HL-60 (cell line): ENCODE data around the gene EFCAB13.
A peak's percentile ranks its signal among the peaks of the same experiment; 100 is the strongest.

Source experiments
- DNase-seq, 2 experiments: peaks; one replicate each; pipeline ENCODE4 v3.0.0-alpha.2; 2010 to 2020; ENCODE audit warnings: low read depth in 1 of 2, low spot score in 1 of 2
- H3K27ac ChIP-seq: fragments of 250-450 bp; sonication (Bioruptor Pico); replicated peaks from 2 replicates; pipeline ENCODE4 v1.5.1; 2020; ENCODE audit warnings: mild to moderate bottlenecking, moderate library complexity
- H3K27me3 ChIP-seq: fragments of 250-450 bp; sonication (Bioruptor Pico); 2 replicates; pipeline ENCODE4 v1.5.1; 2021; ENCODE audit warnings: mild to moderate bottlenecking, moderate library complexity; ENCODE audit not compliant: insufficient read depth, poor library complexity, severe bottlenecking
- H3K4me3 ChIP-seq: replicated peaks from 2 replicates; pipeline ENCODE4 v1.5.1; 2011; ENCODE audit warnings: mild to moderate bottlenecking, control low read depth, low read length; ENCODE audit not compliant: insufficient read depth
- GABPA ChIP-seq: IDR thresholded peaks from 2 replicates; pipeline ENCODE4 v1.6.1; 2012; ENCODE audit warnings: low read depth
- POLR2AphosphoS5 ChIP-seq: IDR thresholded peaks from 2 replicates; pipeline ENCODE4 v1.6.1; 2012; ENCODE audit warnings: low read depth
- SPI1 ChIP-seq: IDR thresholded peaks from 2 replicates; pipeline ENCODE4 v1.6.1; 2012; ENCODE audit warnings: low read depth, mild to moderate bottlenecking, borderline replicate concordance
- TF ChIP-seq, protein P1 (sequence below): IDR thresholded peaks from 2 replicates; pipeline ENCODE4 v1.6.1; 2012; ENCODE audit warnings: low read depth; ENCODE audit not compliant: insufficient replicate concordance
- TF ChIP-seq, protein P2 (sequence below): IDR thresholded peaks from one replicate; pipeline ENCODE4 v1.5.1; 2011; ENCODE audit warnings: low read length, control low read depth, inconsistent platforms; ENCODE audit not compliant: insufficient read depth

Gene EFCAB13

DNA sequence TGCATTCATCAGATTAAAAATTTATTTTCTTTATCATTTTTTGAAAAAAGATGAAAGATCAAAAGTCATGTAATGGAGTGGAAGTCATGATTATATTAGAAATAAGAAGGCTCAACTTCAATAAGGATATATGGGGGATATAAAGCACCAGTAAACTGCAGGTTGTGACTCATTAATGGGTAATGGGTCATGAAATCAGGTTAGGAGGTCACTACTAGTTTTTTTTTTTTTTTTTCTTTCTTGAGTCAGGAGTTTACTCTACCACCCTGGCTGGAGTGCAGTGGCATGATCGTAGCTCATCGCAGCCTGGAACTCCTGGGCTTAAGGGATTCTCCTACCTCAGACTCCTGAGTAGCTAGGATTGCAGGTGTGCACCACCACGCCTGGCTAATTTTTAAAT, 14.3 kb downstream of the EFCAB13 start:
- Histone ChIP-seq H3K27ac (no peak overlapping the region), H3K27me3 (peaks cover 2% of the 10 kb centered on the region), H3K4me3 (no peak overlapping the region)
- TF ChIP-seq, protein P1, sequence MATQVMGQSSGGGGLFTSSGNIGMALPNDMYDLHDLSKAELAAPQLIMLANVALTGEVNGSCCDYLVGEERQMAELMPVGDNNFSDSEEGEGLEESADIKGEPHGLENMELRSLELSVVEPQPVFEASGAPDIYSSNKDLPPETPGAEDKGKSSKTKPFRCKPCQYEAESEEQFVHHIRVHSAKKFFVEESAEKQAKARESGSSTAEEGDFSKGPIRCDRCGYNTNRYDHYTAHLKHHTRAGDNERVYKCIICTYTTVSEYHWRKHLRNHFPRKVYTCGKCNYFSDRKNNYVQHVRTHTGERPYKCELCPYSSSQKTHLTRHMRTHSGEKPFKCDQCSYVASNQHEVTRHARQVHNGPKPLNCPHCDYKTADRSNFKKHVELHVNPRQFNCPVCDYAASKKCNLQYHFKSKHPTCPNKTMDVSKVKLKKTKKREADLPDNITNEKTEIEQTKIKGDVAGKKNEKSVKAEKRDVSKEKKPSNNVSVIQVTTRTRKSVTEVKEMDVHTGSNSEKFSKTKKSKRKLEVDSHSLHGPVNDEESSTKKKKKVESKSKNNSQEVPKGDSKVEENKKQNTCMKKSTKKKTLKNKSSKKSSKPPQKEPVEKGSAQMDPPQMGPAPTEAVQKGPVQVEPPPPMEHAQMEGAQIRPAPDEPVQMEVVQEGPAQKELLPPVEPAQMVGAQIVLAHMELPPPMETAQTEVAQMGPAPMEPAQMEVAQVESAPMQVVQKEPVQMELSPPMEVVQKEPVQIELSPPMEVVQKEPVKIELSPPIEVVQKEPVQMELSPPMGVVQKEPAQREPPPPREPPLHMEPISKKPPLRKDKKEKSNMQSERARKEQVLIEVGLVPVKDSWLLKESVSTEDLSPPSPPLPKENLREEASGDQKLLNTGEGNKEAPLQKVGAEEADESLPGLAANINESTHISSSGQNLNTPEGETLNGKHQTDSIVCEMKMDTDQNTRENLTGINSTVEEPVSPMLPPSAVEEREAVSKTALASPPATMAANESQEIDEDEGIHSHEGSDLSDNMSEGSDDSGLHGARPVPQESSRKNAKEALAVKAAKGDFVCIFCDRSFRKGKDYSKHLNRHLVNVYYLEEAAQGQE, result no peak
- TF ChIP-seq, protein P2, sequence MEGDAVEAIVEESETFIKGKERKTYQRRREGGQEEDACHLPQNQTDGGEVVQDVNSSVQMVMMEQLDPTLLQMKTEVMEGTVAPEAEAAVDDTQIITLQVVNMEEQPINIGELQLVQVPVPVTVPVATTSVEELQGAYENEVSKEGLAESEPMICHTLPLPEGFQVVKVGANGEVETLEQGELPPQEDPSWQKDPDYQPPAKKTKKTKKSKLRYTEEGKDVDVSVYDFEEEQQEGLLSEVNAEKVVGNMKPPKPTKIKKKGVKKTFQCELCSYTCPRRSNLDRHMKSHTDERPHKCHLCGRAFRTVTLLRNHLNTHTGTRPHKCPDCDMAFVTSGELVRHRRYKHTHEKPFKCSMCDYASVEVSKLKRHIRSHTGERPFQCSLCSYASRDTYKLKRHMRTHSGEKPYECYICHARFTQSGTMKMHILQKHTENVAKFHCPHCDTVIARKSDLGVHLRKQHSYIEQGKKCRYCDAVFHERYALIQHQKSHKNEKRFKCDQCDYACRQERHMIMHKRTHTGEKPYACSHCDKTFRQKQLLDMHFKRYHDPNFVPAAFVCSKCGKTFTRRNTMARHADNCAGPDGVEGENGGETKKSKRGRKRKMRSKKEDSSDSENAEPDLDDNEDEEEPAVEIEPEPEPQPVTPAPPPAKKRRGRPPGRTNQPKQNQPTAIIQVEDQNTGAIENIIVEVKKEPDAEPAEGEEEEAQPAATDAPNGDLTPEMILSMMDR, result no peak
- no peak for DNase-seq

DNA sequence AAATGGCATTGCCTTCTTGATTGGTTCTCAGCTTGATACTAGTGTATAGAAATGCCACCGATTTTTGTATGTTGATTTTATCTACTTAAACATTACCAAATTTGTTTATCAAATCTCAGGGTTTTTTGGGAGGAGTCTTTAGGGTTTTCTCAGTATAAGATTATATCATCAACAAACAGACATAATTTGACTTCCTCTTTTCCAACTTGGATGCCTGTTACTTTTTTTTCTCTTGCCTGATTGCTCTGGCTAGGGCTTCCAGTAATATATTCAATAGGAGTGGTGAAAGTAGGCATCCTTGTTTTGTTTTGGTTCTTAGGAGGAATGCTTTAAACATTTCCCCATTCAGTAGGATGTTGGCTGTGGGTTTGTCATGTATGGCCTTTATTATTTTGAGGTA, 29.1 kb downstream of the EFCAB13 start:
- no peak for DNase-seq
- H3K27me3 ChIP-seq, result no peaks in the 10 kb centered on the region
- no peak overlapping the region for H3K27ac ChIP-seq
- TF ChIP-seq POLR2AphosphoS5 (no peak), SPI1 (peak; percentile 87)
- no peak overlapping the region for H3K4me3 ChIP-seq

DNA sequence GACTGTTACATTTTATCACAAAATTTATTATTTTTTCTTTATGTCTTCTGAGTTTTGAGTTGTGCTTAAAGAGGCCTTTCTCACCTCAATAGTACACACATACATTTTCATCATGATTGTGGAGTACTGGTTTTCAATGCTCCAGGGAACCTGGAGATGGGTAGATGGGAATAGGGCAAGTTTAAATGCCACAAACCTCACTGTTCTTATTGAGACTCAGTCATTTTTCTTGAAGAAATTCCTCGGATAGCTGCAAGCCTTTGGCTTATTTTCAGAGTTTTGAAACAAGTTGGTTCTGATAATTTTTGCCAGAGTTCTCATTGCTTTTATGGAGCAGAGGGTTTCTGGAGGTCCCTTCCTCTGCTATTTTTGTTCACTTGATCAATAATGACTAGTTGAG, 34.9 kb downstream of the EFCAB13 start:
- H3K4me3 ChIP-seq, result no peak overlapping the region
- no peak for TF ChIP-seq GABPA
- TF ChIP-seq, protein P2, result no peak
- TF ChIP-seq POLR2AphosphoS5, result no peak
- TF ChIP-seq, protein P1, result no peak
- no peak for TF ChIP-seq SPI1
- no peak for DNase-seq
- no peaks in the 10 kb centered on the region for H3K27me3 ChIP-seq
- H3K27ac ChIP-seq, result no peak overlapping the region

DNA sequence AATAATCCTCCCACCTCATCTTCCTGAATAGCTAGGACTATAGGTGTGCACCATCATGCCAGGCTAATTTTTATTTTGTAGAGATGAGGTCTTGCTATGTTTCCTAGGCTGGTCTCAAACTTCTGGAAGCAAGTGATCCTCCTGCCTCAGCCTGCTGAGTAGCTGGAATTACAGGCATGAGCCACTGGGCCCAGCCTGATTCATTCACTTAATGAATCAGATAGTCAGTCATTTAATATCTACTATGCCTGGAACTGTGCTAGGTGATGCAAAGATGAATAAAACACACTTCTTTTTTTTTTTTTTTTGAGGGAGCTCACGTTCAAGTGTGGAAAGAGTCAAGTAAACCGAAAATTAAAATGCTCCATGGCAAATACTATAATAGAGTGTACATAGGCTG, 39.4 kb downstream of the EFCAB13 start:
- no peak for DNase-seq
- TF ChIP-seq SPI1 (no peak), GABPA (no peak), POLR2AphosphoS5 (no peak)
- TF ChIP-seq, protein P2, result no peak
- TF ChIP-seq, protein P1, result no peak
- H3K27ac ChIP-seq, result no peak overlapping the region
- no peaks in the 10 kb centered on the region for H3K27me3 ChIP-seq
- no peak overlapping the region for H3K4me3 ChIP-seq
